ENCODE measurements around the gene KBTBD6. TPM values are rescaled to one million over a fixed set of nuclear protein-coding genes. Genes with fewer than 3 reads are reported as not detected.

KBTBD6 gene
- total and polyA plus RNA-seq, 10 of the 15 experiments (the other 5 are each of a cell fraction or from before 2014, with no cell fraction given) = 1.9 to 5.3 (median 3.8) TPM

GRCh38 chr13:41132512-41133152 lies at the start of gene KBTBD6 (continued):
- peak; percentile 43; the same call in 1 of the 2 replicates for TF ChIP-seq MLLT1 (IDR thresholded peaks at IDR 0.05)
- peak; percentile 88 for TF ChIP-seq NBN (IDR thresholded peaks at IDR 0.05)
- no peak for TF ChIP-seq NFYA (IDR thresholded peaks at IDR 0.05; ENCODE audit: borderline replicate concordance, low read depth, low read length)
- no peak for TF ChIP-seq SIN3A (IDR thresholded peaks at IDR 0.05; ENCODE audit: low read depth, low read length)
- peak; percentile 71; the same call in 1 of the 2 replicates for TF ChIP-seq ZBTB40 (IDR thresholded peaks at IDR 0.05; ENCODE audit: borderline replicate concordance)
- peak; percentile 100 for TF ChIP-seq SIX5 (IDR thresholded peaks at IDR 0.05; ENCODE audit: low read depth, low read length, severe bottlenecking)
- no peak for TF ChIP-seq MEF2B (IDR thresholded peaks at IDR 0.05; ENCODE audit: partially characterized antibody, poor library complexity, severe bottlenecking)
- TF ChIP-seq CREM (IDR thresholded peaks at IDR 0.05; ENCODE audit: low read depth) = peak; percentile 98
- TF ChIP-seq SP1 (IDR thresholded peaks at IDR 0.05; ENCODE audit: low read depth, low read length) = peak; percentile 54
- TF ChIP-seq, protein P1, sequence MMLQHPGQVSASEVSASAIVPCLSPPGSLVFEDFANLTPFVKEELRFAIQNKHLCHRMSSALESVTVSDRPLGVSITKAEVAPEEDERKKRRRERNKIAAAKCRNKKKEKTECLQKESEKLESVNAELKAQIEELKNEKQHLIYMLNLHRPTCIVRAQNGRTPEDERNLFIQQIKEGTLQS (IDR thresholded peaks at IDR 0.05; ENCODE audit: borderline replicate concordance, extremely low read depth, low read depth, low read length) = peak; percentile 73; the same call in 1 of the 2 replicates
- no peak for TF ChIP-seq TCF3 (IDR thresholded peaks at IDR 0.05; ENCODE audit: borderline replicate concordance, insufficient read depth, low read depth, low read length)
- no peak for TF ChIP-seq SUZ12 (IDR thresholded peaks at IDR 0.05; ENCODE audit: unreplicated experiment)
- peak; percentile 79; the same call in 2 of the 3 replicates for TF ChIP-seq POU2F2 (IDR thresholded peaks at IDR 0.05; ENCODE audit: borderline replicate concordance, low read depth, low read length)
- TF ChIP-seq RFX5 (IDR thresholded peaks at IDR 0.05; ENCODE audit: low read depth, low read length) = no peak
- TF ChIP-seq BHLHE40 (IDR thresholded peaks at IDR 0.05; ENCODE audit: borderline replicate concordance in 1 of 2, low read depth in 2 of 2, low read length in 1 of 2) = peak in 1 of 2 experiments; percentile 64; a peak in 1 of 4 replicates
- TF ChIP-seq RAD51 (IDR thresholded peaks at IDR 0.05) = no peak
- no peak; the same call in 1 of the 2 replicates for TF ChIP-seq BACH1 (IDR thresholded peaks at IDR 0.05; ENCODE audit: borderline replicate concordance)
- no peak for TF ChIP-seq KDM1A (IDR thresholded peaks at IDR 0.05; ENCODE audit: borderline replicate concordance)
- peak; percentile 53; the same call in 1 of the 2 replicates for TF ChIP-seq TAF1 (IDR thresholded peaks at IDR 0.05; ENCODE audit: borderline replicate concordance, low read depth, low read length)
- no peak for TF ChIP-seq ZNF274 (IDR thresholded peaks at IDR 0.05; ENCODE audit: insufficient read depth, insufficient read length)
- TF ChIP-seq, protein P2, sequence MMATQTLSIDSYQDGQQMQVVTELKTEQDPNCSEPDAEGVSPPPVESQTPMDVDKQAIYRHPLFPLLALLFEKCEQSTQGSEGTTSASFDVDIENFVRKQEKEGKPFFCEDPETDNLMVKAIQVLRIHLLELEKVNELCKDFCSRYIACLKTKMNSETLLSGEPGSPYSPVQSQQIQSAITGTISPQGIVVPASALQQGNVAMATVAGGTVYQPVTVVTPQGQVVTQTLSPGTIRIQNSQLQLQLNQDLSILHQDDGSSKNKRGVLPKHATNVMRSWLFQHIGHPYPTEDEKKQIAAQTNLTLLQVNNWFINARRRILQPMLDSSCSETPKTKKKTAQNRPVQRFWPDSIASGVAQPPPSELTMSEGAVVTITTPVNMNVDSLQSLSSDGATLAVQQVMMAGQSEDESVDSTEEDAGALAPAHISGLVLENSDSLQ (IDR thresholded peaks at IDR 0.05) = no peak
- no peak for TF ChIP-seq CBX3 (IDR thresholded peaks at IDR 0.05; ENCODE audit: borderline replicate concordance, low read depth)
- TF ChIP-seq CREB1 (IDR thresholded peaks at IDR 0.05; ENCODE audit: low read depth) = peak; percentile 92
- TF ChIP-seq CBFB (IDR thresholded peaks at IDR 0.05; ENCODE audit: low read depth) = peak; percentile 95
- TF ChIP-seq PAX5 (IDR thresholded peaks at IDR 0.05; ENCODE audit: borderline replicate concordance, low read depth, low read length) = peak; percentile 33; the same call in 1 of the 2 replicates

All from GM12878 (cell line).